Measurements from ENCODE around the gene IRGM.

The IRGM gene

DNA sequence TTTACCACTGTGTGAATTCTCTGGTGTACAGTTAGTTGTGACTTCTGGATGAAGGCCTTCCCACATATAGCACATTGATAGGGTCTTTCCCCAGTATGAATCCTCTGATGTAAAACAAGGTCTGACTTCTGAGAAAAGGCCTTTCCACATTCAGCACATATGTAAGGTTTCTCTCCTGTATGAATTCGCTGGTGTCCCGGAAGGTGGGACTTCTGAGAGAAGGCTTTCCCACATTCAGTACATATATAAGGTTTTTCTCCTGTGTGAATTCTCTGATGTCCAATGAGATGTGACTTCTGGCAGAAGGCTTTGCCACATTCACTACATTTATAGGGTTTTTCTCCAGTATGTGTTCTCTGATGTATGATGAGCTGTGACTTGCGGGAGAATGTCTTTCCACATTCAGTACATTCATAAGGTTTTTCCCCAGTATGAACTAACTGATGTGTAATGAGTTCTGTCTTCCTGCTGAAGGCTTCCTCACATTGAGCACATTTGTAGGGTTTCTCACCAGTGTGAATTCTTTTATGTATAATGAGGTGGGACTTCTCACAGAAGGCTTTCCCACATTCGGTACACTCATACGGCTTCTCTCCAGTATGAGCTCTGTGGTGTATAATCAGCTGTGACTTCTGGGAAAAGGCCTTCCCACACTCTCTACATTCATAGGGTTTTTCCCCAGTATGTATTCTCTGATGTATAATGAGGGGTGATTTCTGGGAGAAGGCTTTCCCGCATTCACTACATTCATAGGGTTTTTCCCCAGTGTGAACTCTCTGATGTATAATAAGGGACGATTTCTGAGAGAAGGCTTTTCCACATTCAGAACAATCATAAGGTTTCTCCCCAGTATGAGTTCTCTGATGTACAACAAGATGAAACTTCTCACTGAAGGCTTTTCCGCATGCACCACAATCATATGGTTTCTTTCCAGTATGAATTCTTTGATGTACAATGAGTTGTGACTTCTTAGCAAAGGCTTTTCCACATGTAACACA lies 49.4 kb downstream of the IRGM start:
- TF ChIP-seq, protein P1, sequence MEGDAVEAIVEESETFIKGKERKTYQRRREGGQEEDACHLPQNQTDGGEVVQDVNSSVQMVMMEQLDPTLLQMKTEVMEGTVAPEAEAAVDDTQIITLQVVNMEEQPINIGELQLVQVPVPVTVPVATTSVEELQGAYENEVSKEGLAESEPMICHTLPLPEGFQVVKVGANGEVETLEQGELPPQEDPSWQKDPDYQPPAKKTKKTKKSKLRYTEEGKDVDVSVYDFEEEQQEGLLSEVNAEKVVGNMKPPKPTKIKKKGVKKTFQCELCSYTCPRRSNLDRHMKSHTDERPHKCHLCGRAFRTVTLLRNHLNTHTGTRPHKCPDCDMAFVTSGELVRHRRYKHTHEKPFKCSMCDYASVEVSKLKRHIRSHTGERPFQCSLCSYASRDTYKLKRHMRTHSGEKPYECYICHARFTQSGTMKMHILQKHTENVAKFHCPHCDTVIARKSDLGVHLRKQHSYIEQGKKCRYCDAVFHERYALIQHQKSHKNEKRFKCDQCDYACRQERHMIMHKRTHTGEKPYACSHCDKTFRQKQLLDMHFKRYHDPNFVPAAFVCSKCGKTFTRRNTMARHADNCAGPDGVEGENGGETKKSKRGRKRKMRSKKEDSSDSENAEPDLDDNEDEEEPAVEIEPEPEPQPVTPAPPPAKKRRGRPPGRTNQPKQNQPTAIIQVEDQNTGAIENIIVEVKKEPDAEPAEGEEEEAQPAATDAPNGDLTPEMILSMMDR (conservative IDR thresholded peaks at IDR 0.05; ENCODE audit: low read depth): no peak
- ChIA-PET CTCF (no interaction called here), POLR2A (ENCODE audit: low non-redundant PET) (no interaction called here)
- no peak for DNase-seq (ENCODE audit: low spot score)
- H3K27ac ChIP-seq: no peak overlapping the region
